HCT116 (cell line): ENCODE results near the gene CCDC148. TPM values are rescaled to one million over a fixed set of nuclear protein-coding genes. Genes with fewer than 3 reads are reported as not detected.

Experiments
- ATAC-seq: fragments of 200-7000 bp; cut with Tn5 transposase; 2 replicates; pipeline ENCODE4 v1.9.1; 2020; ENCODE audit warnings: mild to moderate bottlenecking, moderate library complexity
- BruUV-seq: library from RNA; stranded (reverse); fragments of 400-500 nt; replicated peaks from 2 replicates; lab custom pipeline; 2021; lab: Mats Ljungman, UMichigan
- CTCF ChIA-PET: fragments of 300-600 bp; sonication (Branson Sonifier 250); formaldehyde crosslinking; loops from one replicate; lab custom pipeline; 2021; ENCODE audit warnings: antibody characterized with exemption; lab: Charles Lee
- POLR2A ChIA-PET: fragments of 300-600, 350-600 bp; sonication (Branson Sonifier 250); formaldehyde crosslinking; loops from one replicate; lab custom pipeline; 2021; ENCODE audit warnings: antibody characterized with exemption; lab: Charles Lee
- RAD21 ChIA-PET, 2 experiments: fragments of 300-600 bp; sonication (Branson Sonifier 250); formaldehyde crosslinking; loops; one replicate each; lab custom pipeline; 2023; ENCODE audit warnings: low total read pairs in 2 of 2; ENCODE audit not compliant: uncharacterized antibody in 2 of 2, unreplicated experiment in 2 of 2, low non-redundant PET in 1 of 2; lab: Charles Lee
- DNase-seq: peaks from one replicate; pipeline ENCODE4 v3.0.0-alpha.2; 2010; ENCODE audit warnings: low read depth, low spot score
- H2AFZ ChIP-seq: fragments of 200-600 bp; shearing (Covaris generic), sonication (generic); 2 replicates; pipeline ENCODE4 v1.6.1; 2017; ENCODE audit warnings: low read depth, mixed run types, mixed read lengths, antibody characterized with exemption, low read length; ENCODE audit not compliant: poor library complexity, severe bottlenecking
- H3K27ac ChIP-seq: 2 replicates; pipeline ENCODE4 v1.5.1; 2012; ENCODE audit warnings: low read depth, low read length
- H3K27me3 ChIP-seq: fragments of 200-600 bp; sonication (generic); 2 replicates; pipeline ENCODE4 v1.6.1; 2016; ENCODE audit warnings: mixed run types, low read length, mixed read lengths; ENCODE audit not compliant: insufficient read depth
- H3K36me3 ChIP-seq, 2 experiments: fragments of 200-500 bp in 1 of 2; fragments of 200-600 bp in 1 of 2; sonication (Bioruptor generic) in 1 of 2; sonication (generic) in 1 of 2; 2 replicates each; pipeline versions ENCODE4 v1.5.1 to v1.6.1; 2014 to 2016; ENCODE audit warnings: low read length in 2 of 2, inconsistent platforms in 1 of 2, mixed read lengths in 1 of 2, mixed run types in 1 of 2; ENCODE audit not compliant: insufficient read depth in 2 of 2, control insufficient read depth in 1 of 2
- H3K4me1 ChIP-seq, 2 experiments: fragments of 200-600 bp in 1 of 2; sonication (generic) in 1 of 2; 2 replicates each; pipeline versions ENCODE4 v1.5.1 to v1.6.1; 2012 to 2017; ENCODE audit warnings: low read length in 2 of 2, inconsistent platforms in 1 of 2, mild to moderate bottlenecking in 1 of 2, mixed read lengths in 1 of 2, mixed run types in 1 of 2, moderate library complexity in 1 of 2; ENCODE audit not compliant: insufficient read depth in 2 of 2, control insufficient read depth in 1 of 2
- H3K4me2 ChIP-seq: fragments of 200-600 bp; sonication (generic); 2 replicates; pipeline ENCODE4 v1.6.1; 2017; ENCODE audit warnings: mixed run types, low read length, mixed read lengths
- H3K4me3 ChIP-seq, 2 experiments: fragments of 200-600 bp in 1 of 2; sonication (generic) in 1 of 2; replicated peaks in 1 of 2; 2 replicates each; pipeline ENCODE4 v1.5.1; 2011 to 2016; ENCODE audit warnings: low read length in 2 of 2, control low read depth in 1 of 2, low read depth in 1 of 2, mild to moderate bottlenecking in 1 of 2, mixed read lengths in 1 of 2, mixed run types in 1 of 2
- H3K79me2 ChIP-seq: fragments of 200-600 bp; sonication (generic); 2 replicates; pipeline ENCODE4 v1.6.1; 2017; ENCODE audit warnings: mild to moderate bottlenecking, mixed run types, low read length, moderate library complexity, mixed read lengths; ENCODE audit not compliant: insufficient read depth
- H3K9ac ChIP-seq: fragments of 200-600 bp; sonication (generic); 2 replicates; pipeline ENCODE4 v1.6.1; 2016; ENCODE audit warnings: low read length, mixed read lengths
- H3K9me2 ChIP-seq: fragments of 200-600 bp; sonication (generic), shearing (Covaris generic); 2 replicates; pipeline ENCODE4 v1.6.1; 2017; ENCODE audit warnings: mixed run types, mild to moderate bottlenecking, moderate library complexity; ENCODE audit not compliant: insufficient read depth
- H3K9me3 ChIP-seq, 2 experiments: fragments of 200-500 bp in 1 of 2; fragments of 200-600 bp in 1 of 2; sonication (Bioruptor generic) in 1 of 2; sonication (generic) in 1 of 2; 2 replicates each; pipeline ENCODE4 v1.6.1; 2014 to 2017; ENCODE audit warnings: low read length in 2 of 2, mixed read lengths in 2 of 2, inconsistent platforms in 1 of 2, low read depth in 1 of 2, mild to moderate bottlenecking in 1 of 2, mixed run types in 1 of 2, moderate library complexity in 1 of 2; ENCODE audit not compliant: control insufficient read depth in 1 of 2, insufficient read depth in 1 of 2
- H4K20me1 ChIP-seq: fragments of 200-600 bp; sonication (generic), shearing (Covaris generic); 2 replicates; pipeline ENCODE4 v1.6.1; 2017; ENCODE audit warnings: mixed run types, mild to moderate bottlenecking, moderate library complexity; ENCODE audit not compliant: insufficient read depth
- ATF3 ChIP-seq: IDR thresholded peaks from 2 replicates; pipeline ENCODE4 v1.6.1; 2012
- CTCF ChIP-seq, 3 experiments: fragments of 200-600 bp in 1 of 3; sonication (generic) in 1 of 3; IDR thresholded peaks in 2 of 3; conservative IDR thresholded peaks in 1 of 3; 2 replicates each; pipeline ENCODE4 v1.5.1; 2012 to 2017; ENCODE audit warnings: low read depth in 2 of 3, low read length in 2 of 3, antibody characterized with exemption in 1 of 3, borderline replicate concordance in 1 of 3, control low read depth in 1 of 3, mild to moderate bottlenecking in 1 of 3, mixed read lengths in 1 of 3, mixed run types in 1 of 3, moderate library complexity in 1 of 3; ENCODE audit not compliant: insufficient read depth in 1 of 3
- ELF1 ChIP-seq: IDR thresholded peaks from 2 replicates; pipeline ENCODE4 v1.6.1; 2012; ENCODE audit warnings: low read depth, borderline replicate concordance
- EZH2 ChIP-seq: fragments of 200-600 bp; sonication (generic); IDR thresholded peaks from 2 replicates; pipeline ENCODE4 v1.6.1; 2017; ENCODE audit warnings: antibody characterized with exemption, mixed run types
- FOSL1 ChIP-seq: IDR thresholded peaks from 2 replicates; pipeline ENCODE4 v1.6.1; 2012; ENCODE audit warnings: low read depth
- JUND ChIP-seq: IDR thresholded peaks from 2 replicates; pipeline ENCODE4 v1.6.1; 2012
- POLR2AphosphoS5 ChIP-seq: IDR thresholded peaks from 2 replicates; pipeline ENCODE4 v1.6.1; 2011; ENCODE audit warnings: mild to moderate bottlenecking, low read depth, low read length, moderate library complexity
- REST ChIP-seq: IDR thresholded peaks from 2 replicates; pipeline ENCODE4 v1.6.1; 2012; ENCODE audit warnings: low read depth
- SP1 ChIP-seq: IDR thresholded peaks from 2 replicates; pipeline ENCODE4 v1.6.1; 2012; ENCODE audit warnings: low read depth
- SRF ChIP-seq: IDR thresholded peaks from 2 replicates; pipeline ENCODE4 v1.6.1; 2012; ENCODE audit warnings: low read depth
- TCF7L2 ChIP-seq: IDR thresholded peaks from 2 replicates; pipeline ENCODE4 v1.7.0; 2011; ENCODE audit warnings: borderline replicate concordance, inconsistent platforms; ENCODE audit not compliant: insufficient read depth, insufficient read length; ENCODE audit errors: extremely low read depth
- YY1 ChIP-seq: IDR thresholded peaks from 2 replicates; pipeline ENCODE4 v1.6.1; 2011; ENCODE audit warnings: low read length, low read depth, moderate library complexity, mild to moderate bottlenecking; ENCODE audit not compliant: insufficient replicate concordance; ENCODE audit errors: extremely low read depth
- ZNF274 ChIP-seq: fragments of 200-500 bp; sonication (Bioruptor generic); IDR thresholded peaks from 2 replicates; pipeline ENCODE4 v1.6.1; 2014; ENCODE audit warnings: mild to moderate bottlenecking, low read depth, low read length, inconsistent platforms
- intact Hi-C: fragments of 100-400 bp; cut with micrococcal nuclease; formaldehyde crosslinking; loops from 2 replicates; pipeline ENCODE4 v1.10.0; 2022
- total RNA-seq: library from RNA; stranded (reverse); gene quantifications from one replicate; pipeline ENCODE4 v1.2.1, GENCODE V29; 2021; ENCODE audit not compliant: unreplicated experiment

The CCDC148 gene
- total RNA-seq, 1 experiment from 2014 or later, result 0.59 TPM

GRCh38 chr2:158357699-158358098 lies 98.9 kb downstream of the CCDC148 start:
- Histone ChIP-seq H3K9me3 (no peaks in the 10 kb centered on the region), H3K4me1 (peaks cover 0 to 5% of the 10 kb centered on the region in 2 experiments; a peak in 1 of 4 replicates), H2AFZ (no peak overlapping the region), H3K36me3 (no peaks in the 10 kb centered on the region), H3K27ac (no peak overlapping the region), H3K79me2 (no peaks in the 10 kb centered on the region), H3K27me3 (no peaks in the 10 kb centered on the region), H4K20me1 (no peaks in the 10 kb centered on the region), H3K4me2 (no peak overlapping the region), H3K9ac (no peak overlapping the region), H3K4me3 (no peak overlapping the region), H3K9me2 (no peaks in the 10 kb centered on the region)
- ATAC-seq (no peak), DNase-seq (no peak)
- intact Hi-C loops, result no loop called here
- TF ChIP-seq FOSL1, result no peak
- TF ChIP-seq CTCF (IDR thresholded peaks at IDR 0.05 in 2 of 3, conservative IDR thresholded peaks at IDR 0.05 in 1 of 3; ENCODE audit: borderline replicate concordance in 1 of 3, insufficient read depth in 1 of 3, low read depth in 2 of 3, low read length in 2 of 3), result no peak
- TF ChIP-seq POLR2AphosphoS5, result no peak
- TF ChIP-seq JUND, result no peak
- TF ChIP-seq EZH2, result no peak
- TF ChIP-seq REST, result no peak
- TF ChIP-seq YY1, result no peak
- no peak for TF ChIP-seq SP1
- TF ChIP-seq ZNF274, result no peak
- no peak for TF ChIP-seq ELF1
- no peak for TF ChIP-seq SRF
- TF ChIP-seq TCF7L2, result no peak
- no peak for TF ChIP-seq ATF3
- ChIA-PET RAD21 (no interaction called here), CTCF (no interaction called here), POLR2A (no interaction called here)
- BruUV-seq, result no TSS peak
